SK-N-SH (cell line): Measurements from ENCODE around the gene KTN1. TPM values are rescaled to one million over a fixed set of nuclear protein-coding genes. Genes with fewer than 3 reads are reported as not detected.
A peak's percentile ranks its signal among the peaks of the same experiment; 100 is the strongest.

Experiments
- CTCF ChIA-PET: fragments of 300-600, 350-600 bp; formaldehyde crosslinking; extraction: SDS; loops from one replicate; lab custom pipeline; 2021; lab: Yijun Ruan, JAX
- POLR2A ChIA-PET: fragments of 350-600 bp; sonication (Branson Sonifier 250); formaldehyde crosslinking; extraction: SDS; loops from one replicate; lab custom pipeline; 2020; ENCODE audit warnings: antibody characterized with exemption, inconsistent platforms; lab: Yijun Ruan, JAX
- DNase-seq: peaks from one replicate; pipeline ENCODE4 v3.0.0; 2012
- H2AFZ ChIP-seq: fragments of 200-600 bp; sonication (generic); 2 replicates; pipeline ENCODE4 v1.8.1; 2016; ENCODE audit warnings: antibody characterized with exemption, mild to moderate bottlenecking, low read depth
- H3F3A ChIP-seq: fragments of 200-600 bp; sonication (generic); replicated peaks from 2 replicates; pipeline ENCODE3; 2016; ENCODE audit warnings: antibody characterized with exemption, mild to moderate bottlenecking; ENCODE audit not compliant: insufficient read depth
- H3K27ac ChIP-seq, 2 experiments: fragments of 200-500 bp in 1 of 2; fragments of 200-600 bp in 1 of 2; sonication (Bioruptor generic) in 1 of 2; sonication (generic), shearing (Covaris generic) in 1 of 2; 2 replicates each; pipeline versions ENCODE4 v1.5.1 to v1.6.1; 2014 to 2016; ENCODE audit warnings: low read depth in 2 of 2, inconsistent platforms in 1 of 2, low read length in 1 of 2, mild to moderate bottlenecking in 1 of 2, mixed read lengths in 1 of 2
- H3K27me3 ChIP-seq: fragments of 200-600 bp; sonication (generic), shearing (Covaris generic); 2 replicates; pipeline ENCODE4 v1.6.1; 2016; ENCODE audit warnings: mixed run types; ENCODE audit not compliant: insufficient read depth
- H3K36me3 ChIP-seq, 2 experiments: fragments of 200-500 bp in 1 of 2; fragments of 200-600 bp in 1 of 2; sonication (Bioruptor generic) in 1 of 2; sonication (generic) in 1 of 2; replicated peaks in 1 of 2; 2 replicates each; pipeline versions ENCODE3 to v1.5.1; 2014 to 2016; ENCODE audit warnings: low read length in 1 of 2, mild to moderate bottlenecking in 1 of 2; ENCODE audit not compliant: insufficient read depth in 2 of 2, control insufficient read depth in 1 of 2
- H3K4me1 ChIP-seq, 2 experiments: fragments of 200-500 bp in 1 of 2; fragments of 200-600 bp in 1 of 2; sonication (Bioruptor generic) in 1 of 2; sonication (generic), shearing (Covaris generic) in 1 of 2; 2 replicates each; pipeline versions ENCODE4 v1.5.1 to v1.6.1; 2014 to 2016; ENCODE audit warnings: low read depth in 1 of 2, low read length in 1 of 2, mixed run types in 1 of 2; ENCODE audit not compliant: insufficient read depth in 2 of 2, control insufficient read depth in 1 of 2
- H3K4me2 ChIP-seq: fragments of 200-600 bp; sonication (generic), shearing (Covaris generic); 2 replicates; pipeline ENCODE4 v1.6.1; 2017; ENCODE audit warnings: mixed run types
- H3K4me3 ChIP-seq, 2 experiments: fragments of 200-500 bp in 1 of 2; fragments of 200-600 bp in 1 of 2; sonication (Bioruptor generic) in 1 of 2; sonication (generic), shearing (Covaris generic) in 1 of 2; 2 replicates each; pipeline versions ENCODE4 v1.5.1 to v1.8.1; 2014 to 2016; ENCODE audit warnings: low read depth in 2 of 2, inconsistent platforms in 1 of 2, low read length in 1 of 2, mild to moderate bottlenecking in 1 of 2, mixed read lengths in 1 of 2, moderate library complexity in 1 of 2
- H3K79me2 ChIP-seq: fragments of 200-600 bp; sonication (generic); 2 replicates; pipeline ENCODE4 v1.8.1; 2017; ENCODE audit warnings: mild to moderate bottlenecking; ENCODE audit not compliant: insufficient read depth
- H3K9ac ChIP-seq: fragments of 200-600 bp; sonication (generic); 2 replicates; pipeline ENCODE4 v1.6.1; 2017; ENCODE audit warnings: mixed run types
- H3K9me2 ChIP-seq: fragments of 200-600 bp; sonication (generic); 2 replicates; pipeline ENCODE4 v1.6.1; 2017; ENCODE audit warnings: mixed run types
- H3K9me3 ChIP-seq: fragments of 200-600 bp; sonication (generic); 2 replicates; pipeline ENCODE4 v1.6.1; 2017; ENCODE audit warnings: mixed run types, mild to moderate bottlenecking, moderate library complexity
- H4K20me1 ChIP-seq: fragments of 200-600 bp; sonication (generic); 2 replicates; pipeline ENCODE4 v1.6.1; 2017; ENCODE audit warnings: mild to moderate bottlenecking, mixed run types; ENCODE audit not compliant: insufficient read depth
- CHD2 ChIP-seq: fragments of 150-350 bp; IDR thresholded peaks from 2 replicates; pipeline ENCODE4 v1.6.1; 2018; ENCODE audit warnings: low read length; ENCODE audit not compliant: partially characterized antibody
- FOSL2 ChIP-seq: IDR thresholded peaks from 2 replicates; pipeline ENCODE4 v1.4.0; 2012; ENCODE audit warnings: low read depth, mild to moderate bottlenecking, moderate library complexity, borderline replicate concordance
- FOXM1 ChIP-seq: IDR thresholded peaks from 2 replicates; pipeline ENCODE4 v1.4.0; 2012; ENCODE audit warnings: low read depth, mild to moderate bottlenecking
- JUND ChIP-seq: IDR thresholded peaks from 2 replicates; pipeline ENCODE4 v1.4.0; 2012
- MEF2A ChIP-seq: IDR thresholded peaks from 2 replicates; pipeline ENCODE4 v1.4.0; 2012; ENCODE audit warnings: low read depth, borderline replicate concordance
- MXI1 ChIP-seq: IDR thresholded peaks from 2 replicates; pipeline ENCODE4 v1.6.1; 2012; ENCODE audit warnings: mild to moderate bottlenecking, low read depth, low read length, improper control_type of control experiment
- NFIC ChIP-seq: IDR thresholded peaks from 2 replicates; pipeline ENCODE4 v1.4.0; 2012; ENCODE audit warnings: borderline replicate concordance
- POLR2AphosphoS5 ChIP-seq: IDR thresholded peaks from 2 replicates; pipeline ENCODE4 v1.6.1; 2012; ENCODE audit warnings: low read depth, low read length
- RAD21 ChIP-seq: IDR thresholded peaks from 2 replicates; pipeline ENCODE4 v1.6.1; 2012; ENCODE audit warnings: mild to moderate bottlenecking, low read length
- RCOR1 ChIP-seq: fragments of 150-350 bp; IDR thresholded peaks from 2 replicates; pipeline ENCODE4 v1.6.1; 2017; ENCODE audit warnings: antibody characterized with exemption, low read length
- RFX5 ChIP-seq: IDR thresholded peaks from 2 replicates; pipeline ENCODE4 v1.6.1; 2012; ENCODE audit warnings: mild to moderate bottlenecking, improper control_type of control experiment, low read length
- RXRA ChIP-seq: IDR thresholded peaks from 2 replicates; pipeline ENCODE4 v1.4.0; 2012; ENCODE audit warnings: low read depth, mild to moderate bottlenecking, borderline replicate concordance
- SIN3A ChIP-seq: IDR thresholded peaks from 2 replicates; pipeline ENCODE4 v1.6.1; 2012; ENCODE audit warnings: low read depth, mild to moderate bottlenecking, low read length, moderate library complexity, borderline replicate concordance
- TAF1 ChIP-seq: IDR thresholded peaks from 2 replicates; pipeline ENCODE4 v1.6.1; 2012; ENCODE audit warnings: low read depth, mild to moderate bottlenecking, low read length, moderate library complexity, borderline replicate concordance
- TCF12 ChIP-seq: IDR thresholded peaks from 2 replicates; pipeline ENCODE4 v1.4.0; 2012
- TEAD4 ChIP-seq: IDR thresholded peaks from 2 replicates; pipeline ENCODE4 v1.4.0; 2012; ENCODE audit warnings: mild to moderate bottlenecking, borderline replicate concordance; ENCODE audit not compliant: insufficient read depth
- YY1 ChIP-seq: IDR thresholded peaks from 2 replicates; pipeline ENCODE4 v1.4.0; 2012; ENCODE audit warnings: low read depth, mild to moderate bottlenecking
- WGBS: methylation state at CpG from one replicate; pipeline ENCODE4 v1.1.6; 2017; ENCODE audit warnings: low lambda C conversion rate; 5-methylcytosine and 5-hydroxymethylcytosine counted together
- polyA plus RNA-seq, 3 experiments: library from polyadenylated mRNA; depleted of rRNA; stranded (reverse); fragments of >200 nt; gene quantifications; 2 replicates each; pipeline ENCODE4 v1.2.3, GENCODE V29; 2012
- TF ChIP-seq, protein P1 (sequence below): IDR thresholded peaks from 2 replicates; pipeline ENCODE4 v1.4.0; 2012; ENCODE audit warnings: low read depth

Gene KTN1
- polyA plus RNA-seq, 1 of the 3 experiments (the other 2 are of a cell fraction): 39.5 TPM

DNA sequence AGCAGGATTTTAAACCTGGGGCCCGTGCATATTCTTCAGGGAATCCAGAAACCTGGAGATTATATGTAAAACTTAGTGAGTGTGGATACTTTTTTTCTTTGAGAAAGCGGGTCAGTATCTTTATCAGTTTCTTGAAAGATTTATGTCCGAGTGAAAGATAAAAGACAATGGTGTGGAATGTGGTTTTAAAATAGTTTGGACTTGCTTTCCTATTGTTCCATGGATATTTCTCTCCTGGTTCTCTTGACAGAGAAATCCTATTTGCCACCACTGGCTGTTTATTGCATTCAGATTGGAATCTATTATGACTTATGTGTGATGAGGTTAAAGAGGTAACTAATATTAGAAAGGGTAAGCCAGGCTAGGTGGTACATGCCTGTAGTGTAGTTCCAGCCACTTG lies 27.4 kb downstream of the KTN1 start:
- TF ChIP-seq SIN3A: no peak
- no peak for TF ChIP-seq RFX5
- TF ChIP-seq RAD21: no peak
- TF ChIP-seq FOXM1: no peak
- no peak for TF ChIP-seq TEAD4
- TF ChIP-seq RCOR1: no peak
- no peak for TF ChIP-seq CHD2
- TF ChIP-seq RXRA: no peak
- TF ChIP-seq NFIC: no peak
- no peak for TF ChIP-seq POLR2AphosphoS5
- no peak for TF ChIP-seq TAF1
- TF ChIP-seq MXI1: no peak
- TF ChIP-seq, protein P1, sequence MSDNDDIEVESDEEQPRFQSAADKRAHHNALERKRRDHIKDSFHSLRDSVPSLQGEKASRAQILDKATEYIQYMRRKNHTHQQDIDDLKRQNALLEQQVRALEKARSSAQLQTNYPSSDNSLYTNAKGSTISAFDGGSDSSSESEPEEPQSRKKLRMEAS: no peak
- Histone ChIP-seq H3K4me1 (peaks cover 0 to 35% of the 10 kb centered on the region in 2 experiments; a peak in 2 of 4 replicates), H3K9ac (no peak overlapping the region), H3K4me3 (no peak overlapping the region), H3K27me3 (no peaks in the 10 kb centered on the region), H3K4me2 (no peak overlapping the region), H3K36me3 (peaks cover 5 to 6% of the 10 kb centered on the region in 2 experiments), H4K20me1 (peaks cover 64% of the 10 kb centered on the region), H3K9me3 (no peaks in the 10 kb centered on the region), H3K27ac (no peak overlapping the region), H2AFZ (no peak overlapping the region), H3K9me2 (no peaks in the 10 kb centered on the region), H3K79me2 (peaks cover 100% of the 10 kb centered on the region), H3F3A (peaks cover 6% of the 10 kb centered on the region)
- ChIA-PET CTCF (no interaction called here), POLR2A (no interaction called here)
- 94% methylated on average over 3 of the region's 3 CpGs for WGBS
- no peak for DNase-seq

DNA sequence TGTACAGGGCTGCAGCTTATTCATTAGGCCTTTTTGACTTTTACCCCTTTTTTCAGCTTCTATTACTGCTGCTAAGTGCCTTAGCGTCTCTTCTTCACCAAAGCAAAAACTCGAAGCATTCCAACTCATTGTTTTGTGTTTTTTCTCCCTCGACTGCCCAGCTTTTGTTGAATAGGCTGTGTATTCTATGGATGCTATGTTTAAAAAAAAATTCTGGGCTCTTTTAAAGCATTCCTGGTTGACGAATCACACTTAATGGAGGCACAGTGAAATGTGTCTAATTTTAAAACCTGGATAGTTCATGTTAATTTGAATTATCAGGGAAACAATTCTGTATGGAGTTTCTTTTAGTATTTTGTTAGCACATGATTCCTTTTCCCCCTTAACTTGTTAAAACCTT lies 29.7 kb downstream of the KTN1 start:
- H2AFZ ChIP-seq: no peak overlapping the region

More for the DNA sequence above, 29.7 kb downstream of the KTN1 start:
- CTCF ChIA-PET: interaction anchor here (0.9 to 1.0 kb wide), 2 partner anchors 35 to 164 kb away, joined by 3 read pairs; no protein-coding TSS in a partner anchor
- POLR2A ChIA-PET: no interaction called here
- Histone ChIP-seq H3K4me1 (peaks cover 0 to 35% of the 10 kb centered on the region in 2 experiments; a peak in 2 of 4 replicates), H4K20me1 (peaks cover 61% of the 10 kb centered on the region), H3K4me3 (no peak overlapping the region), H3K9me2 (no peaks in the 10 kb centered on the region), H3K27ac (peak overlapping the region; percentile 54 to 66; a peak in 3 of 4 replicates), H3F3A (peaks cover 6% of the 10 kb centered on the region), H3K79me2 (peaks cover 97% of the 10 kb centered on the region), H3K36me3 (peaks cover 8 to 14% of the 10 kb centered on the region in 2 experiments), H3K9ac (no peak overlapping the region; the same call in 1 of the 2 replicates), H3K9me3 (no peaks in the 10 kb centered on the region), H3K27me3 (no peaks in the 10 kb centered on the region), H3K4me2 (peak overlapping the region; percentile 60)
- TF ChIP-seq MEF2A (0 out of 2 replicates have a peak, but pooled peaks have one; percentile 10), TEAD4 (0 out of 2 replicates have a peak, but pooled peaks have one; percentile 13), TCF12 (peak; percentile 11; the same call in 1 of the 2 replicates), CHD2 (no peak), JUND (peak; percentile 61), FOSL2 (peak; percentile 50), YY1 (no peak)
- 38% methylated on average over 4 of the region's 4 CpGs for WGBS
- DNase-seq: no peak
